H9 (cell line): ENCODE data around the gene ARID2. TPM values are rescaled to one million over a fixed set of nuclear protein-coding genes. Genes with fewer than 3 reads are reported as not detected.

Source experiments
- DNase-seq: peaks from one replicate; pipeline ENCODE4 v3.0.0-alpha.2; 2017
- H2AFZ ChIP-seq: one replicate; pipeline ENCODE4 v1.6.1; 2013; ENCODE audit warnings: mild to moderate bottlenecking, low read length, control low read depth, moderate library complexity
- H2AK5ac ChIP-seq: 2 replicates; pipeline ENCODE4 v1.6.1; 2013; ENCODE audit warnings: low read length, control low read depth, mixed read lengths; ENCODE audit not compliant: insufficient read length
- H2BK120ac ChIP-seq: one replicate; pipeline ENCODE4 v1.6.1; 2013; ENCODE audit warnings: low read depth, mild to moderate bottlenecking, low read length, control low read depth, inconsistent platforms; ENCODE audit not compliant: poor library complexity, severe bottlenecking
- H2BK12ac ChIP-seq: 2 replicates; pipeline ENCODE4 v1.6.1; 2013; ENCODE audit warnings: low read length, control low read depth, mixed read lengths, low read depth; ENCODE audit not compliant: insufficient read length
- H2BK15ac ChIP-seq: 2 replicates; pipeline ENCODE4 v1.6.1; 2013; ENCODE audit warnings: low read depth, low read length, control low read depth
- H2BK20ac ChIP-seq: one replicate; pipeline ENCODE4 v1.6.1; 2013; ENCODE audit warnings: low read depth, mild to moderate bottlenecking, low read length, control low read depth, inconsistent platforms; ENCODE audit not compliant: poor library complexity, severe bottlenecking
- H2BK5ac ChIP-seq: 2 replicates; pipeline ENCODE4 v1.6.1; 2013; ENCODE audit warnings: low read length, control low read depth, mixed read lengths; ENCODE audit not compliant: insufficient read length
- H3K14ac ChIP-seq: 2 replicates; pipeline ENCODE4 v1.6.1; 2013; ENCODE audit warnings: low read length, control low read depth; ENCODE audit not compliant: insufficient read depth
- H3K18ac ChIP-seq: 2 replicates; pipeline ENCODE4 v1.6.1; 2013; ENCODE audit warnings: low read depth, mild to moderate bottlenecking, mixed read lengths, low read length, control low read depth; ENCODE audit not compliant: insufficient read length
- H3K23ac ChIP-seq: 2 replicates; pipeline ENCODE4 v1.6.1; 2013; ENCODE audit warnings: low read length, control low read depth, mixed read lengths, low read depth; ENCODE audit not compliant: insufficient read length
- H3K23me2 ChIP-seq: 2 replicates; pipeline ENCODE4 v1.6.1; 2013; ENCODE audit warnings: low read depth, mild to moderate bottlenecking, mixed read lengths, low read length, control low read depth; ENCODE audit not compliant: insufficient read length, poor library complexity, severe bottlenecking
- H3K27ac ChIP-seq: 2 replicates; pipeline ENCODE4 v1.5.1; 2013; ENCODE audit warnings: low read length, control low read depth, mixed read lengths, low read depth; ENCODE audit not compliant: insufficient read length
- H3K27me3 ChIP-seq: 2 replicates; pipeline ENCODE4 v1.6.1; 2013; ENCODE audit warnings: low read length, control low read depth, inconsistent platforms; ENCODE audit not compliant: insufficient read depth
- H3K4ac ChIP-seq: 2 replicates; pipeline ENCODE4 v1.6.1; 2013; ENCODE audit warnings: low read depth, mild to moderate bottlenecking, control low read depth, inconsistent platforms, low read length, moderate library complexity
- H3K4me1 ChIP-seq: 2 replicates; pipeline ENCODE4 v1.6.1; 2013; ENCODE audit warnings: low read length, control low read depth, inconsistent platforms; ENCODE audit not compliant: insufficient read depth
- H3K4me2 ChIP-seq: 2 replicates; pipeline ENCODE4 v1.6.1; 2013; ENCODE audit warnings: low read length, control low read depth, mixed read lengths; ENCODE audit not compliant: insufficient read length, insufficient read depth
- H3K56ac ChIP-seq: 2 replicates; pipeline ENCODE4 v1.6.1; 2013; ENCODE audit warnings: low read depth, mild to moderate bottlenecking, mixed read lengths, low read length, control low read depth; ENCODE audit not compliant: insufficient read length
- H3K79me1 ChIP-seq: 2 replicates; pipeline ENCODE4 v1.6.1; 2013; ENCODE audit warnings: low read depth, mild to moderate bottlenecking, moderate library complexity, low read length, control low read depth, inconsistent platforms; ENCODE audit not compliant: insufficient read depth, poor library complexity, severe bottlenecking
- H3K79me2 ChIP-seq: 2 replicates; pipeline ENCODE4 v1.6.1; 2013; ENCODE audit warnings: low read length, control low read depth, inconsistent platforms; ENCODE audit not compliant: insufficient read depth
- H3K9ac ChIP-seq: 2 replicates; pipeline ENCODE4 v1.6.1; 2013; ENCODE audit warnings: low read length, control low read depth, mixed read lengths; ENCODE audit not compliant: insufficient read length; ENCODE audit errors: extremely low read depth
- H3K9me3 ChIP-seq: one replicate; pipeline ENCODE4 v1.6.1; 2013; ENCODE audit warnings: low read depth, low read length, inconsistent platforms; ENCODE audit not compliant: control insufficient read depth
- H3T11ph ChIP-seq: one replicate; pipeline ENCODE4 v1.6.1; 2013; ENCODE audit warnings: mild to moderate bottlenecking, low read length, control low read depth, inconsistent platforms
- H4K20me1 ChIP-seq: one replicate; pipeline ENCODE4 v1.6.1; 2013; ENCODE audit not compliant: control insufficient read depth, insufficient read length, insufficient read depth
- H4K5ac ChIP-seq: 2 replicates; pipeline ENCODE4 v1.6.1; 2013; ENCODE audit warnings: low read depth, mild to moderate bottlenecking, mixed read lengths, low read length, control low read depth; ENCODE audit not compliant: insufficient read length
- H4K8ac ChIP-seq: replicated peaks from 2 replicates; pipeline ENCODE4 v1.6.1; 2013; ENCODE audit warnings: low read length, control low read depth, mixed read lengths, low read depth; ENCODE audit not compliant: insufficient read length
- H4K91ac ChIP-seq: 2 replicates; pipeline ENCODE4 v1.6.1; 2013; ENCODE audit warnings: low read depth, mild to moderate bottlenecking, moderate library complexity, mixed read lengths, low read length, control low read depth; ENCODE audit not compliant: insufficient read length
- H3K27ac Mint-ChIP-seq, 3 experiments: 2 replicates in 2 of 3; 3 replicates in 1 of 3; pipeline ENCODE4 v1.8.0; 2020 to 2021; ENCODE audit warnings: mixed read lengths in 3 of 3, mild to moderate bottlenecking in 1 of 3, moderate library complexity in 1 of 3
- H3K27me3 Mint-ChIP-seq: 2 replicates; pipeline ENCODE4 v1.8.0; 2021; ENCODE audit warnings: low read depth, mild to moderate bottlenecking, moderate library complexity, mixed read lengths
- H3K36me3 Mint-ChIP-seq, 3 experiments: 2 replicates in 2 of 3; 3 replicates in 1 of 3; pipeline ENCODE4 v1.8.0; 2020 to 2021; ENCODE audit warnings: low read depth in 3 of 3, mixed read lengths in 3 of 3; ENCODE audit not compliant: insufficient read depth in 1 of 3
- H3K4me1 Mint-ChIP-seq, 2 experiments: 2 replicates each; pipeline ENCODE4 v1.8.0; 2020; ENCODE audit warnings: mixed read lengths in 2 of 2
- H3K4me3 Mint-ChIP-seq, 2 experiments: 2 replicates in 1 of 2; 3 replicates in 1 of 2; pipeline ENCODE4 v1.8.0; 2020 to 2021; ENCODE audit warnings: mild to moderate bottlenecking in 2 of 2, mixed read lengths in 2 of 2, moderate library complexity in 1 of 2
- H3K9me3 Mint-ChIP-seq, 2 experiments: 2 replicates in 1 of 2; 3 replicates in 1 of 2; pipeline ENCODE4 v1.8.0; 2020; ENCODE audit warnings: mild to moderate bottlenecking in 2 of 2, mixed read lengths in 2 of 2, moderate library complexity in 1 of 2
- WGBS: extraction: QIAGEN DNeasy Blood & Tissue Kit; methylation state at CpG from one replicate; pipeline ENCODE4 v1.1.7; 2013; ENCODE audit warnings: missing lambda C conversion rate, low lambda C conversion rate, mixed read lengths; ENCODE audit not compliant: insufficient read length; ENCODE audit errors: extremely low coverage; 5-methylcytosine and 5-hydroxymethylcytosine counted together
- total RNA-seq: library from RNA; stranded (reverse); gene quantifications from 2 replicates; pipeline ENCODE4 v1.2.1, GENCODE V29; 2021
- TF ChIP-seq, protein P1 (sequence below): fragments of 200-600 bp; sonication (generic); conservative IDR thresholded peaks from 3 replicates; pipeline ENCODE4 v1.8.0; 2021; ENCODE audit warnings: antibody characterized with exemption, mild to moderate bottlenecking

Gene ARID2
- total RNA-seq, 1 experiment from 2014 or later: 63.8 TPM

DNA sequence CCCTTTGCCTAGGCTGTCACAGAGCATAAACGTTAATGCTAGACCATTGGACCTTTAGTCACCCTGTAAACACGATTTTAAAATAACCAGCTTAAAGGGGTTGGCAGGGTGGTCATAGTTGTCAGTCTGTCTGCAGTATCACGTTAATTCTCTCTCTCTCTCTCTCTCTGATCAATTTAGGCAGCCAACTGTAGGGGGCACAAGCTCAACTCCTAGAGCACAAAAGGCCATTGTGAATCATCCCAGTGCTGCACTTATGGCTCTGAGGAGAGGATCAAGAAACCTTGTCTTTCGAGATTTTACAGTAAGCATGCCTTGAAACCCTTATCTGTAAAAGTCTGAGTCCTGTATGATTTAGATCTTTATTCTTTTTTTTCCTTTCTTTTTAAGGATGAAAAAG, 163.7 kb downstream of the ARID2 start:
- Histone ChIP-seq H3K4me1 (no peaks in the 10 kb centered on the region; the same call in 1 of the 2 replicates), H4K91ac (no peak overlapping the region), H4K20me1 (no peaks in the 10 kb centered on the region), H2BK12ac (no peak overlapping the region), H3K18ac (no peak overlapping the region), H2BK15ac (no peak overlapping the region), H4K8ac (no peak overlapping the region), H3K9ac (no peak overlapping the region), H3T11ph (no peak overlapping the region), H4K5ac (no peak overlapping the region), H3K4me2 (no peak overlapping the region), H2AFZ (no peak overlapping the region), H3K4ac (no peak overlapping the region), H3K23me2 (no peaks in the 10 kb centered on the region), H3K27ac (no peak overlapping the region), H3K56ac (no peak overlapping the region), H2BK20ac (no peak overlapping the region), H2AK5ac (no peak overlapping the region), H3K14ac (no peak overlapping the region), H3K79me1 (no peaks in the 10 kb centered on the region), H2BK5ac (no peak overlapping the region), H3K27me3 (no peaks in the 10 kb centered on the region), H3K9me3 (no peaks in the 10 kb centered on the region), H2BK120ac (no peak overlapping the region), H3K79me2 (no peaks in the 10 kb centered on the region), H3K23ac (no peak overlapping the region)
- Mint-ChIP-seq H3K27ac (0 out of 7 replicates have a peak overlapping the region, but pooled peaks of 1 of the 3 experiments have one; percentile 44), H3K36me3 (peaks cover 31 to 54% (median 49%) of the 10 kb centered on the region in 3 experiments), H3K4me3 (no peak overlapping the region), H3K4me1 (peaks cover 4 to 5% of the 10 kb centered on the region in 2 experiments), H3K27me3 (no peaks in the 10 kb centered on the region), H3K9me3 (no peaks in the 10 kb centered on the region)
- DNase-seq: peak; percentile 53
- TF ChIP-seq, protein P1, sequence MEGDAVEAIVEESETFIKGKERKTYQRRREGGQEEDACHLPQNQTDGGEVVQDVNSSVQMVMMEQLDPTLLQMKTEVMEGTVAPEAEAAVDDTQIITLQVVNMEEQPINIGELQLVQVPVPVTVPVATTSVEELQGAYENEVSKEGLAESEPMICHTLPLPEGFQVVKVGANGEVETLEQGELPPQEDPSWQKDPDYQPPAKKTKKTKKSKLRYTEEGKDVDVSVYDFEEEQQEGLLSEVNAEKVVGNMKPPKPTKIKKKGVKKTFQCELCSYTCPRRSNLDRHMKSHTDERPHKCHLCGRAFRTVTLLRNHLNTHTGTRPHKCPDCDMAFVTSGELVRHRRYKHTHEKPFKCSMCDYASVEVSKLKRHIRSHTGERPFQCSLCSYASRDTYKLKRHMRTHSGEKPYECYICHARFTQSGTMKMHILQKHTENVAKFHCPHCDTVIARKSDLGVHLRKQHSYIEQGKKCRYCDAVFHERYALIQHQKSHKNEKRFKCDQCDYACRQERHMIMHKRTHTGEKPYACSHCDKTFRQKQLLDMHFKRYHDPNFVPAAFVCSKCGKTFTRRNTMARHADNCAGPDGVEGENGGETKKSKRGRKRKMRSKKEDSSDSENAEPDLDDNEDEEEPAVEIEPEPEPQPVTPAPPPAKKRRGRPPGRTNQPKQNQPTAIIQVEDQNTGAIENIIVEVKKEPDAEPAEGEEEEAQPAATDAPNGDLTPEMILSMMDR: peak; percentile 65
- no CpG with 5 or more reads among the region's 4 CpGs for WGBS
